ENCODE results near the gene ANKHD1.

- TF ChIP-seq CTCF (IDR thresholded peaks at IDR 0.05): no peak
- TF ChIP-seq POLR2A (IDR thresholded peaks at IDR 0.05): no peak
Measured at GRCh38 chr5:140365941-140366340, 35.7 kb upstream of the ANKHD1 start.

All from heart left ventricle (tissue), 13 donors.